Effector memory CD4-positive, alpha-beta T cell (primary cell): ENCODE data around the gene PDE3B.
A peak's percentile ranks its signal among the peaks of the same experiment; 100 is the strongest.

Source experiments
- DNase-seq, 3 donors: peaks; one replicate each; pipeline ENCODE4 v3.0.0-alpha.2; 2020
- H3K27ac ChIP-seq: 2 replicates; pipeline ENCODE4 v1.7.0; 2013; ENCODE audit warnings: mild to moderate bottlenecking, low read length, moderate library complexity; ENCODE audit not compliant: insufficient read depth, poor library complexity, severe bottlenecking
- H3K27me3 ChIP-seq: replicated peaks from 2 replicates; pipeline ENCODE4 v1.7.0; 2013; ENCODE audit warnings: mild to moderate bottlenecking, low read length; ENCODE audit not compliant: insufficient read depth, control insufficient read depth, poor library complexity, severe bottlenecking
- H3K36me3 ChIP-seq: 2 replicates; pipeline ENCODE4 v1.7.0; 2013; ENCODE audit warnings: mild to moderate bottlenecking, low read length, moderate library complexity; ENCODE audit not compliant: control insufficient read depth, insufficient read depth
- H3K4me1 ChIP-seq: 2 replicates; pipeline ENCODE4 v1.7.0; 2013; ENCODE audit warnings: low read length, mild to moderate bottlenecking; ENCODE audit not compliant: control insufficient read depth, insufficient read depth, poor library complexity, severe bottlenecking
- H3K4me3 ChIP-seq: 2 replicates; pipeline ENCODE4 v1.7.0; 2013; ENCODE audit warnings: low read length, low read depth, mild to moderate bottlenecking; ENCODE audit not compliant: insufficient read depth, poor library complexity, severe bottlenecking
- H3K9me3 ChIP-seq: 2 replicates; pipeline ENCODE4 v1.7.0; 2013; ENCODE audit warnings: mild to moderate bottlenecking, low read length, moderate library complexity; ENCODE audit not compliant: control insufficient read depth

The PDE3B gene

GRCh38 chr11:14637868-14638409 lies 5.7 kb upstream of the PDE3B start:
- H3K4me1 ChIP-seq, result peaks cover 23% of the 10 kb centered on the region
- H3K27me3 ChIP-seq, result no peaks in the 10 kb centered on the region
- no peak overlapping the region for H3K27ac ChIP-seq
- H3K4me3 ChIP-seq, result no peak overlapping the region
- H3K36me3 ChIP-seq, result no peaks in the 10 kb centered on the region
- H3K9me3 ChIP-seq, result no peaks in the 10 kb centered on the region
- DNase-seq, result no peak

GRCh38 chr11:14638561-14638960 lies 5.0 kb upstream of the PDE3B start:
- H3K27me3 ChIP-seq, result no peaks in the 10 kb centered on the region
- peak in 1 of 3 donors; percentile 8 for DNase-seq
- H3K9me3 ChIP-seq, result no peaks in the 10 kb centered on the region
- H3K27ac ChIP-seq, result no peak overlapping the region
- no peaks in the 10 kb centered on the region for H3K36me3 ChIP-seq
- H3K4me1 ChIP-seq, result peaks cover 25% of the 10 kb centered on the region
- H3K4me3 ChIP-seq, result no peak overlapping the region

- no peak for DNase-seq
- no peaks in the 10 kb centered on the region for H3K36me3 ChIP-seq
- no peaks in the 10 kb centered on the region for H3K27me3 ChIP-seq
- no peak overlapping the region for H3K27ac ChIP-seq
- H3K4me3 ChIP-seq, result no peak overlapping the region
- no peaks in the 10 kb centered on the region for H3K9me3 ChIP-seq
- H3K4me1 ChIP-seq, result peaks cover 2% of the 10 kb centered on the region
Observed at GRCh38 chr11:14641801-14642200, 1.8 kb upstream of the PDE3B start.

- Histone ChIP-seq H3K36me3 (no peaks in the 10 kb centered on the region), H3K27ac (no peak overlapping the region), H3K4me1 (peaks cover 2% of the 10 kb centered on the region), H3K9me3 (no peaks in the 10 kb centered on the region), H3K27me3 (no peaks in the 10 kb centered on the region), H3K4me3 (no peak overlapping the region)
- DNase-seq, result no peak
Observed at GRCh38 chr11:14642453-14642852, 1.2 kb upstream of the PDE3B start.

- DNase-seq, result no peak
- H3K9me3 ChIP-seq, result no peaks in the 10 kb centered on the region
- no peaks in the 10 kb centered on the region for H3K36me3 ChIP-seq
- no peaks in the 10 kb centered on the region for H3K27me3 ChIP-seq
- peaks cover 2% of the 10 kb centered on the region for H3K4me1 ChIP-seq
- H3K4me3 ChIP-seq, result peak overlapping the region; percentile 96
- H3K27ac ChIP-seq, result peak overlapping the region; percentile 76
Observed at GRCh38 chr11:14642873-14643696, 519 bp upstream of the PDE3B start.

GRCh38 chr11:14644226-14645014 lies 816 bp downstream of the PDE3B start:
- Histone ChIP-seq H3K27me3 (no peaks in the 10 kb centered on the region), H3K4me3 (peak overlapping the region; percentile 96), H3K27ac (peak overlapping the region; percentile 76), H3K36me3 (no peaks in the 10 kb centered on the region), H3K4me1 (peaks cover 2% of the 10 kb centered on the region), H3K9me3 (no peaks in the 10 kb centered on the region)
- DNase-seq, result peak; percentile 9 to 21 (median 17)

- DNase-seq, result peak in 1 of 3 donors; percentile 7
- H3K36me3 ChIP-seq, result peaks cover 1% of the 10 kb centered on the region
- H3K4me1 ChIP-seq, result peaks cover 2% of the 10 kb centered on the region
- H3K27me3 ChIP-seq, result no peaks in the 10 kb centered on the region
- H3K27ac ChIP-seq, result peak overlapping the region; percentile 76
- H3K4me3 ChIP-seq, result peak overlapping the region; percentile 96
- no peaks in the 10 kb centered on the region for H3K9me3 ChIP-seq
Observed at GRCh38 chr11:14645015-14645912, 1.7 kb downstream of the PDE3B start.

- peak overlapping the region; percentile 96 for H3K4me3 ChIP-seq
- H3K27me3 ChIP-seq, result no peaks in the 10 kb centered on the region
- no peaks in the 10 kb centered on the region for H3K9me3 ChIP-seq
- DNase-seq, result no peak
- peaks cover 2% of the 10 kb centered on the region for H3K4me1 ChIP-seq
- H3K27ac ChIP-seq, result peak overlapping the region; percentile 76
- peaks cover 7% of the 10 kb centered on the region for H3K36me3 ChIP-seq
Observed at GRCh38 chr11:14645985-14646900, 2.6 kb downstream of the PDE3B start.

- Histone ChIP-seq H3K27me3 (no peaks in the 10 kb centered on the region), H3K27ac (no peak overlapping the region), H3K9me3 (no peaks in the 10 kb centered on the region), H3K4me3 (no peak overlapping the region), H3K36me3 (peaks cover 7% of the 10 kb centered on the region), H3K4me1 (no peaks in the 10 kb centered on the region)
- DNase-seq, result no peak
Observed at GRCh38 chr11:14650064-14650463, 6.5 kb downstream of the PDE3B start.
